Mammary epithelial cell (primary cell): ENCODE results near the gene NME7.

Experiments
- EZH2 ChIP-seq: IDR thresholded peaks from 2 replicates; pipeline ENCODE4 v1.6.1; 2012; ENCODE audit warnings: low read length, inconsistent platforms, borderline replicate concordance
- TF ChIP-seq, protein P1 (sequence below), 2 donors: IDR thresholded peaks in 1 of 2; conservative IDR thresholded peaks in 1 of 2; 2 replicates each; pipeline ENCODE4 v1.5.1; 2011 to 2012; ENCODE audit warnings: inconsistent platforms in 2 of 2, low read length in 2 of 2, mild to moderate bottlenecking in 2 of 2, control low read depth in 1 of 2, low read depth in 1 of 2; ENCODE audit not compliant: insufficient read depth in 1 of 2; ENCODE audit errors: extremely low read depth in 1 of 2

DNA sequence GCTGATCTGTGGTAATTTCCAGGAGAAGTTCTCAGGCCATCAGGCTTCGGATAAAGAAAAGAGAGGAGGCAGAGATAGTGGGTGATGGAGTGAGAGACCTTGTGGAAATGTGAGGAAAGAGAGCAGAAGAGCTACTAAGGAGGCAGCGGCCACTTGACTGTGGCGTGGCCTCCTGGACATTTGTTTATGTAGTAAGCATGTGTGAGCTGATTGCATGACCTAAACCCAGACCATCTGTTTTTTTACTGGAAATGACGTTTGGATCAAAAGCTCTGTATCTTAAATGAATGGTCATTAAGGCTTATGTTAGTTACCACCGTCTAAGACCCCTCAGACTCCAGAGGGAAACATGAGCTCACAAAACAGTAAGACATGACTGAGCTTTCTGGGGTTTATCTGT is 247.5 kb downstream of the NME7 start:
- TF ChIP-seq, protein P1, sequence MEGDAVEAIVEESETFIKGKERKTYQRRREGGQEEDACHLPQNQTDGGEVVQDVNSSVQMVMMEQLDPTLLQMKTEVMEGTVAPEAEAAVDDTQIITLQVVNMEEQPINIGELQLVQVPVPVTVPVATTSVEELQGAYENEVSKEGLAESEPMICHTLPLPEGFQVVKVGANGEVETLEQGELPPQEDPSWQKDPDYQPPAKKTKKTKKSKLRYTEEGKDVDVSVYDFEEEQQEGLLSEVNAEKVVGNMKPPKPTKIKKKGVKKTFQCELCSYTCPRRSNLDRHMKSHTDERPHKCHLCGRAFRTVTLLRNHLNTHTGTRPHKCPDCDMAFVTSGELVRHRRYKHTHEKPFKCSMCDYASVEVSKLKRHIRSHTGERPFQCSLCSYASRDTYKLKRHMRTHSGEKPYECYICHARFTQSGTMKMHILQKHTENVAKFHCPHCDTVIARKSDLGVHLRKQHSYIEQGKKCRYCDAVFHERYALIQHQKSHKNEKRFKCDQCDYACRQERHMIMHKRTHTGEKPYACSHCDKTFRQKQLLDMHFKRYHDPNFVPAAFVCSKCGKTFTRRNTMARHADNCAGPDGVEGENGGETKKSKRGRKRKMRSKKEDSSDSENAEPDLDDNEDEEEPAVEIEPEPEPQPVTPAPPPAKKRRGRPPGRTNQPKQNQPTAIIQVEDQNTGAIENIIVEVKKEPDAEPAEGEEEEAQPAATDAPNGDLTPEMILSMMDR (conservative IDR thresholded peaks at IDR 0.05 in 1 of 2, IDR thresholded peaks at IDR 0.05 in 1 of 2; ENCODE audit: extremely low read depth in 1 of 2, insufficient read depth in 1 of 2, low read depth in 1 of 2, low read length in 2 of 2): no peak
- TF ChIP-seq EZH2: no peak
